ENCODE results near the gene REX1BD. TPM values are rescaled to one million over a fixed set of nuclear protein-coding genes. Genes with fewer than 3 reads are reported as not detected.

Gene REX1BD
- total RNA-seq, 1 donor from 2014 or later: 57.6 TPM

DNA sequence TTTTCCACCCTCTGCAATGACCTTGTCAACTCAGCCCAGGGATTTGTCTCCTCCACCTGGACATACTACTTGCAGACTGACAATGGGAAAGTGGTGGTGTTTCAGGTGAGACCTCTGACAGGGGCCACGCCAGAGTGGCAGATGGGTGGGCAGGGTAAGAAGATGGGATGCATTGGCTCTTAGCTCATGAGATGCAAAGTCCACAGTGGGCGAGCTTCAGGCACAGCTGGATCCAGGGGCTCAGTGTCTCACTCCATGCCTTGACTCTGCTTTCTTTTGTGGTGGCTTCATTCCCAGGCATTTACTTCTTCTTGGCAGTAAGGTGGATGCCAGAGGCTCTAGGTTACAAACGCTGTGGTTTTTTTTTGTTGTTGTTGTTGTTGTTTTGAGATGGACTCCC lies 27.4 kb downstream of the REX1BD start:
- DNase-seq: no peak

- no peak for DNase-seq
Measured at GRCh38 chr19:18617562-18617961, 29.0 kb downstream of the REX1BD start.

DNA sequence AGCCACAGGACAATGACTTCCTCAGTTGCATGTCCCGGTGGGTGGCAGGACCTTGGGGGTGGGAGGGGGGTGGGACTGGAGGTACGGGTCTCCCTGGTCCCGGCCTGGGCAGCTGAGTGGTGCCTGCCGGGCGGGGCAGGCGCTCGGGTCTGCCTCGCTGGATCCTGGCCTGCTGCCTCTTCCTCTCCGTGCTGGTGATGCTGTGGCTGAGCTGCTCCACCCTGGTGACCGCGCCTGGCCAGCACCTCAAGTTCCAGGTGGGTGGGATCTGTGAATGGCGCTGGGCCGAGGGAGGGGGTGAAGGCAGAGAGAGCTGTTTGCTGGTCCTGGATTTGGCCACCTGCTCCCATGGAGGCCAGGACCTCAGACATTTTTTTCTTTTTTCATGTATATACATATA lies 29.6 kb downstream of the REX1BD start:
- no peak for DNase-seq

GRCh38 chr19:18620311-18620710 lies 31.7 kb downstream of the REX1BD start:
- no peak for DNase-seq

DNA sequence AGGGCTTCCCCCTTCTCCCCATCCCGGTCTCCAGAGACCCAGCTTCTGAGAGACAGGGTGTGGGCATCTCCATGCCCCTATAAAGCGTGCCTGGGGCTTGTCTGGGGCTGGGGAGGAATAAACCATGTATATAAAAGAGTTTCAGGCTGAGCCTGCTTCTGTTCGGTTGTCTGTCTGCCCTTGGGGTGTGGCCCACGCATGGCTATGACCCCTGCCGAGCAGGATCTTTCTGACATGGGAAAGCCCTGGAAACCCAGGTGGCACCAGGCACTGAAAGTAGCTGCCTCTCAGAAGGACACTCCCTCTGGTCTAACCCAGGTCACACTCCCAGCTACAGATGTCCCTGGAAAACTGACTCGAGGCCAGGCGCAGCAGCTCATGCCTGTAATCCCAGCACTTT lies 32.3 kb downstream of the REX1BD start:
- DNase-seq: no peak

- no peak for DNase-seq
Measured at GRCh38 chr19:18626906-18627305, 38.3 kb downstream of the REX1BD start.

DNA sequence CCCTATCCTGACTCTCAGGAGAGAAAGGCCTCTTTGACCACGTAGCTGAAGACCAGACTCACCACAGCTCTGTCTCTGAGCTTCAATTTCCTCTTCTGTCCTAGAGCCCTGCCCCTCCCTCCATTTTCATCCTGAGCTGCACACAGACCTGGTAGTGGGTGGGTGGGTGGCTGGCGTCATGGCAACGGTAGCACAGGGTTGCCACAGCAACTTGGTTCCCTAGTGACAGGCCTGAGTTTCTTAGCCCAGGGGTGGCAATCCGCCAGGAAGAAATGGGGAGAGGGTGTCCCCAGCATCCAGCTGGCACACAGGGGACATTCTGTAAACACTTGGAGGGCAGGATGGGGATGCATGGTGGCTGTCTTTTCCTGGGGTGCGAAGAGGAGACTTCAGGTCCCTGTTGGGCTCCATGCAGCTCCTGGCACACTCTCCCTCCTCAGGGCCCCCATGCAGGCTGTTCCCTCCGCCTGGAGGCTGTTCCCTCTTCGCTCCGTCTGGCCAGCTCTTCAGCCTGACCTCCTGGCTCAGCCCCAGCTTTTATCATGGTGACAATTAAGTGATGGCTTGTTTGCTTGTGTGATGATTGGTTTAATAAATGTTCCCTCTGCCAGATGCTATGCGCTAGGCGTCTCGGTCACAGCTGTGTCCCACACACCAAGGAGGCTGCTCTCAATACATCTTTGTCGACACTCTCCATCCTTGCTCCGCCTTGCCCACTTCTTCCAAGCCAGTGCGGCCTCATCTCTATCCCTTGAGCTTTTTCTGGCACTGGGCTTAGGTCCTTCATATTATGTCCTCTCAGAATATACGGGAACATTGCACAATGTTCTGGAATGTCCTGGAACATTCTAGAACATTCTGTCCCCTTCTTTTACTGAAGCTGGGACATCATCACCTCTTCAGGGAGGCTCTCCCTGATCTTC lies 40.8 kb downstream of the REX1BD start:
- DNase-seq: no peak

DNA sequence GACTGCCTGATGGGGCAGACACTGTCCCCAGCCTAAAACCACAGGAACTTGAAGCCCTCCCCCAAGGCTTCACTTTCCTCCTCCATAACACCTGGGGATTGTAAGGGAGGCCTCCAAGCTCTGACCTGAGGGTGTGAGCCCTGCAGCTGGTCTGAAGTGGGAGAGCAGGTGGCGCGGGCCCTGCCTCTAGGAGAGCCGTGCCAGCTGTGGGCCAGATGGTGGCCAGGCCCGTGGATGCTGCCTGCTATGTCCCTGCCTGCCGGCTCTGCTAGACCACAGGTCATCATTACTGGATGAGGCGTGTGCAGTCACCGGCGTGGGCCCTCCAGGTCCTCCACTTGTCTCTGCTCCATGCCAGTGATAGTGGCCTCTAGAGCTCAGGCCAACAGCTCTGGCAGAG lies 44.7 kb downstream of the REX1BD start:
- no peak for DNase-seq

DNA sequence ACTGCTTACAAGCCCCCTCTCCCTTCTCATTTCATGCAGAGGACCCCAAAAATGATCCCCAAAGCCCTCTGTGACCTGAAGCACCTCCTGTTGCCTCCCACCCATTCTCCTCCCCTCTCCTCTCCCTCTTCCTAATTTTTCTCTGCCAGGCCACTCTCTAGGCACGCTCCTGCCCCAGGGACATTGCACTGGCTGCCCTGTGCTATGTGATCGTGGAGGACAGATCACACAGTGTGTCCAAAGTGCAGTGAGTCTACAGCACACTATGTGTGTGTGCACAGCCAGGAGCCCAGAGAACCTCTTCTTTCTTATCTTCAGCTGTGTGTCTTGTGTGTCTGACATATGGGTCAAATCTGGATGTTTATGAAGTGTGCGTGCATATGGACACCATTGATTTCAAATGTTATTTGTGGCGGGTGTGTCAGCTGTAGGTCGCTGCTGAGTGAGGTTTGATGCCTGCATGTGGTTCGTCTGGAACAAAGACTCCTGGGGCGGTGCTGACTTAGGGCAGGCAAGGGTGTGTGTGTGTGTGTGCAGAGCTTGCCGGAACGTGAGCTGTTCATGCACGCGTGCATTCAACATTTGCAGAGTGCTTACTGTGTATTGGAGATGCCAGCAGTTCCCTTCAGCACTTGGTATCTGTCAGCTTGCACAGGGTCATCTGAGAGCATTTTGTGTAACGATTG lies 46.2 kb downstream of the REX1BD start:
- peak; percentile 57 for DNase-seq

GRCh38 chr19:18635831-18636182 lies 47.2 kb downstream of the REX1BD start:
- DNase-seq: no peak

DNA sequence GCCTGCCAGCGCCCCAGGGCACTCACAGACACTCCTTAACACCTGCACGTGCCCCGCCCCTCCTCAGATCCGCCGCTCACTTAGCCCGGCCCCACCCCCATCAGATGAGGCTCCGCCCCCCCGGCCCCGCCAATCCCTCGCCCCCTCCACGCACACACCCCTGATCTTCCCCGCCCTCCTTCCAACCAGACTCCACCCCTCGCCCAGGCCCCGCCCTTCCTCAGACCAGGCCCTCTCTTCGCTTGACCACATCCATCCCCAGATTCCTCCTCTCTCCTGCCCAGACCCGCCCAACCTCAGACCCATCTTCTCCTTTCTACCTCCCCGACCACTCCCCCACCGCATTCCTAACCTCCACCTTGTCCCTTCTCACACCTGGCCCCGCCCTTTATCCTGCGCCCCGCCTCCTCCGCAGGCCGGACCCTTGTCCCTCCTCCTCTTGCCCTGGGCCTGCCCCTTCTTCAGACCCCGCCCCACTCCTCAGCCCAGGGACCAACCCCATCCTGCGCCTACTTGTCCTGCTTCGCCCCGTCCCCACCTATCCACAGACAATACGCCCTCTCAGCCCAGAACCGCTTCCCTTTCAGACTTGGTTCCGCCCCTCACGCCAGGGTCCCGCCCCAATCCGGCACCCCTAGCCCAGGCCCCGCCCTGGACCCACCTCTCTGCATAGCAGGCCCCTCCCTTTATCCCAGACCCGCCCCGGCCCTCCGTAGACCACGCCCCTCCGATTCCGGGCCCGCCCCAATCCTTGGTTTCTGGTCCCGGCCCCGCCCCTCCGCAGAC lies 47.8 kb downstream of the REX1BD start:
- peak; percentile 97 for DNase-seq

DNA sequence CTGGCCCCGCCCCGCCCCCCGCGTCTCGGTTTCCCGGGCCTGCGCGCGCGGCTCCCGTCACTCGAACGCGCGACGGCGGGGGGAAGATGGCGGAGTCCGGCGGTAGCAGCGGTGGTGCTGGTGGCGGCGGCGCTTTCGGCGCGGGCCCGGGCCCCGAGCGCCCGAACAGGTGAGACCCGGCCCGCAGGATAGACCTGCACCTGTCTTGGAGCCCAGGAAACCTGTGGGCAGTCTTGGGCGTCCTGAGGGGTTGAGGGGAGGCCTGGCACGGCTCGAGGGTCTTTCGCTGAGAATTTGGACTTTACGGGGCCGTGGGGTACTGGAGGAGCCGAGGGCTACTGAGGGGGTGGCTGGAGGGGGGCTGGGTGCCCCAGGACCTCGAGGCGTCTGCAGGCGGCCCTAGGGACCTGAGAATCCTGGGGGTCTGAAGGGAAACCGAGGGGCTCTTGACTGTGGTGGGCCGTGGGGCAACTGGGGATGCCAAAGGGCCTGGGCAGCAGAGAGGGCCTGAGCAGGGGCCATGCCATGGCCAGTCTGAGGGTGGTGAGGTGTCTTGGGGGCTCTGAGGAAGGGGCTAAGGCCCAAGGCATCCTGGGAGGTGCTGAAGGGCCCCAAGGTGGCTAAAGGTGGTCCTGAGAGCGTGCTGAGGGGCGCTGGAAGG lies 48.5 kb downstream of the REX1BD start, which contains the start of gene KLHL26:
Gene KLHL26, plus strand, starts transcription at position 60 of the 661 bp plus-strand sequence. Its CDS starts 27 bp downstream, at position 87.
- no peak for DNase-seq

GRCh38 chr19:18637673-18638630 lies 49.4 kb downstream of the REX1BD start:
- DNase-seq: no peak

GRCh38 chr19:18639706-18640243 lies 51.2 kb downstream of the REX1BD start:
- peak; percentile 51 for DNase-seq

Small RNAs within 50 kb of the gene (small RNA-seq; reads per million reads assigned to genes)
- not detected for gene RN7SL155P (ENCODE audit: low replicate concordance)

Other genes starting within 250 kb of the REX1BD start
- 12.7 TPM for gene PGPEP1, start 248.2 kb upstream of the REX1BD start, total RNA-seq
- 0.51 TPM for gene GDF15, start 202.6 kb upstream of the REX1BD start, total RNA-seq
- gene LRRC25, start 191.2 kb upstream of the REX1BD start, total RNA-seq: 1.8 TPM
- gene SSBP4, start 169.4 kb upstream of the REX1BD start, total RNA-seq: 50.1 TPM
- gene ISYNA1, start 150.7 kb upstream of the REX1BD start, total RNA-seq: 49.3 TPM
- gene ELL, start 66.7 kb upstream of the REX1BD start, total RNA-seq: 21.7 TPM
- 115 TPM for gene FKBP8, start 45.2 kb upstream of the REX1BD start, total RNA-seq
- gene KXD1, start 30.9 kb upstream of the REX1BD start, total RNA-seq: 40.7 TPM
- gene UBA52, start 16.9 kb upstream of the REX1BD start, total RNA-seq: 385 TPM
- gene CRLF1, start 18.0 kb downstream of the REX1BD start, total RNA-seq: 38.4 TPM
- 12.0 TPM for gene TMEM59L, start 24.1 kb downstream of the REX1BD start, total RNA-seq
- 6.2 TPM for gene KLHL26, start 48.2 kb downstream of the REX1BD start, total RNA-seq
- gene CRTC1, start 94.9 kb downstream of the REX1BD start, total RNA-seq: 5.4 TPM
- gene COMP, start 202.5 kb downstream of the REX1BD start, total RNA-seq: 8.1 TPM
- 103 TPM for gene UPF1, start 243.2 kb downstream of the REX1BD start, total RNA-seq

Data from tongue (tissue), 3 donors.